H1 (cell line): ENCODE data around the gene FAM149A. TPM values are rescaled to one million over a fixed set of nuclear protein-coding genes. Genes with fewer than 3 reads are reported as not detected.

Experiments used
- CTCF ChIA-PET: fragments of 300-600 bp; sonication (Branson Sonifier 250); formaldehyde crosslinking; loops from one replicate; lab custom pipeline; 2021; ENCODE audit not compliant: partially characterized antibody; lab: Charles Lee
- POLR2A ChIA-PET: fragments of 300-600 bp; sonication (Branson Sonifier 250); formaldehyde crosslinking; loops from one replicate; lab custom pipeline; 2021; ENCODE audit warnings: inconsistent platforms; ENCODE audit not compliant: partially characterized antibody; lab: Charles Lee
- DNase-seq, 2 experiments: peaks; one replicate each; pipeline versions ENCODE4 v3.0.0 to v3.0.0-alpha.2; 2010 to 2022; ENCODE audit warnings: low spot score in 2 of 2, low read depth in 1 of 2, mixed read lengths in 1 of 2
- FAIRE-seq: peaks from 2 replicates; lab custom pipeline; 2011; peaks lifted over from hg19 to GRCh38; lab: Jason Lieb, UNC
- H2AFZ ChIP-seq: 2 replicates; pipeline ENCODE4 v1.8.1; 2012; ENCODE audit warnings: low read length, inconsistent platforms
- H2AK5ac ChIP-seq: 2 replicates; pipeline ENCODE4 v1.6.1; 2013; ENCODE audit warnings: low read depth, low read length
- H2BK120ac ChIP-seq: replicated peaks from 2 replicates; pipeline ENCODE3; 2013; ENCODE audit warnings: low read depth, low read length, inconsistent platforms
- H2BK12ac ChIP-seq: 2 replicates; pipeline ENCODE4 v1.6.1; 2013; ENCODE audit warnings: low read depth, low read length
- H2BK15ac ChIP-seq: 2 replicates; pipeline ENCODE4 v1.6.1; 2013; ENCODE audit warnings: low read length
- H2BK20ac ChIP-seq: 2 replicates; pipeline ENCODE4 v1.6.1; 2013; ENCODE audit warnings: low read length
- H2BK5ac ChIP-seq: 2 replicates; pipeline ENCODE4 v1.6.1; 2013; ENCODE audit warnings: low read depth, low read length
- H3K14ac ChIP-seq: 2 replicates; pipeline ENCODE4 v1.6.1; 2013; ENCODE audit warnings: inconsistent platforms; ENCODE audit not compliant: insufficient read length
- H3K18ac ChIP-seq: 2 replicates; pipeline ENCODE4 v1.6.1; 2013; ENCODE audit warnings: low read length; ENCODE audit errors: extremely low read depth
- H3K23ac ChIP-seq: 2 replicates; pipeline ENCODE4 v1.6.1; 2013; ENCODE audit warnings: inconsistent platforms; ENCODE audit not compliant: insufficient read length
- H3K23me2 ChIP-seq: 2 replicates; pipeline ENCODE4 v1.6.1; 2013; ENCODE audit warnings: low read depth, low read length
- H3K27ac ChIP-seq: 2 replicates; pipeline ENCODE4 v1.6.1; 2011; ENCODE audit warnings: low read depth, low read length, inconsistent platforms
- H3K27me3 ChIP-seq, 4 experiments: replicated peaks in 1 of 4; 1 replicate in 1 of 4; 2 replicates in 3 of 4; pipeline versions ENCODE4 v1.6.1 to v1.8.1; 2011 to 2013; ENCODE audit warnings: low read length in 3 of 4, mild to moderate bottlenecking in 3 of 4, inconsistent platforms in 2 of 4, mixed read lengths in 2 of 4, moderate library complexity in 1 of 4; ENCODE audit not compliant: control insufficient read depth in 3 of 4, insufficient read depth in 3 of 4; ENCODE audit errors: extremely low read depth in 1 of 4
- H3K36me3 ChIP-seq, 4 experiments: 2 replicates each; pipeline versions ENCODE4 v1.6.1 to v1.8.1; 2011 to 2013; ENCODE audit warnings: mild to moderate bottlenecking in 4 of 4, low read length in 3 of 4, moderate library complexity in 2 of 4, control low read depth in 1 of 4, inconsistent platforms in 1 of 4; ENCODE audit not compliant: insufficient read depth in 4 of 4, control insufficient read depth in 2 of 4
- H3K4ac ChIP-seq: replicated peaks from 2 replicates; pipeline ENCODE3; 2013; ENCODE audit warnings: low read length, low read depth, mixed read lengths, inconsistent platforms; ENCODE audit not compliant: insufficient read length
- H3K4me1 ChIP-seq, 4 experiments: replicated peaks in 1 of 4; 1 replicate in 1 of 4; 2 replicates in 3 of 4; pipeline versions ENCODE4 v1.6.1 to v1.8.1; 2011 to 2013; ENCODE audit warnings: low read length in 3 of 4, inconsistent platforms in 2 of 4, mixed read lengths in 1 of 4; ENCODE audit not compliant: insufficient read depth in 4 of 4, control insufficient read depth in 3 of 4
- H3K4me2 ChIP-seq, 2 experiments: 2 replicates each; pipeline versions ENCODE4 v1.6.1 to v1.8.1; 2011 to 2013; ENCODE audit warnings: low read depth in 2 of 2, low read length in 2 of 2, control low read depth in 1 of 2, inconsistent platforms in 1 of 2, mild to moderate bottlenecking in 1 of 2; ENCODE audit not compliant: insufficient read depth in 1 of 2
- H3K4me3 ChIP-seq, 4 experiments: fragments of 200-600, 300-600 bp in 1 of 4; sonication (generic), shearing (Covaris generic), sonication (Bioruptor Twin) in 1 of 4; 2 replicates each; pipeline versions ENCODE4 v1.5.1 to v1.8.1; 2011 to 2016; ENCODE audit warnings: low read length in 4 of 4, low read depth in 3 of 4, control low read depth in 2 of 4, inconsistent platforms in 2 of 4, mild to moderate bottlenecking in 2 of 4, mixed read lengths in 1 of 4, moderate library complexity in 1 of 4; ENCODE audit not compliant: insufficient read depth in 2 of 4; ENCODE audit errors: extremely low read depth in 1 of 4
- H3K56ac ChIP-seq: replicated peaks from 2 replicates; pipeline ENCODE3; 2013; ENCODE audit warnings: low read depth, mild to moderate bottlenecking, mixed read lengths, low read length, inconsistent platforms; ENCODE audit not compliant: insufficient read length
- H3K79me1 ChIP-seq: 2 replicates; pipeline ENCODE4 v1.6.1; 2013; ENCODE audit warnings: low read depth, low read length, control low read depth
- H3K79me2 ChIP-seq, 2 experiments: 2 replicates each; pipeline versions ENCODE4 v1.6.1 to v1.8.1; 2012 to 2013; ENCODE audit warnings: low read length in 2 of 2, mild to moderate bottlenecking in 2 of 2, inconsistent platforms in 1 of 2; ENCODE audit not compliant: insufficient read depth in 2 of 2, control insufficient read depth in 1 of 2
- H3K9ac ChIP-seq, 4 experiments: replicated peaks in 1 of 4; 1 replicate in 1 of 4; 2 replicates in 3 of 4; pipeline versions ENCODE4 v1.6.1 to v1.8.1; 2011 to 2013; ENCODE audit warnings: low read depth in 3 of 4, low read length in 3 of 4, control low read depth in 2 of 4, mild to moderate bottlenecking in 2 of 4, moderate library complexity in 2 of 4, inconsistent platforms in 1 of 4; ENCODE audit errors: extremely low read depth in 1 of 4
- H3K9me3 ChIP-seq, 2 experiments: 2 replicates each; pipeline versions ENCODE4 v1.6.1 to v1.8.1; 2012 to 2013; ENCODE audit warnings: mild to moderate bottlenecking in 2 of 2, moderate library complexity in 2 of 2, control low read depth in 1 of 2, inconsistent platforms in 1 of 2, low read depth in 1 of 2, low read length in 1 of 2, mixed read lengths in 1 of 2; ENCODE audit not compliant: insufficient read depth in 2 of 2
- H4K20me1 ChIP-seq, 2 experiments: replicated peaks in 1 of 2; 2 replicates each; pipeline versions ENCODE3 to v1.8.1; 2011 to 2013; ENCODE audit warnings: inconsistent platforms in 2 of 2, low read length in 2 of 2, mild to moderate bottlenecking in 1 of 2; ENCODE audit not compliant: insufficient read depth in 2 of 2, control insufficient read depth in 1 of 2
- H4K5ac ChIP-seq: 2 replicates; pipeline ENCODE4 v1.6.1; 2013; ENCODE audit warnings: low read length, low read depth, mixed read lengths, inconsistent platforms; ENCODE audit not compliant: insufficient read length
- H4K8ac ChIP-seq: 2 replicates; pipeline ENCODE4 v1.8.0; 2013; ENCODE audit warnings: mild to moderate bottlenecking, moderate library complexity, low read length, inconsistent platforms; ENCODE audit not compliant: insufficient read depth; ENCODE audit errors: extremely low read depth
- H4K91ac ChIP-seq: replicated peaks from 2 replicates; pipeline ENCODE3; 2013; ENCODE audit warnings: low read length, mixed read lengths, inconsistent platforms; ENCODE audit not compliant: insufficient read length
- CBX5 ChIP-seq: fragments of 300-800, 300-1000 bp; sonication (generic); IDR thresholded peaks from 2 replicates; pipeline ENCODE4 v1.7.1; 2016; ENCODE audit warnings: antibody characterized with exemption, low read length, low read depth
- PHF8 ChIP-seq: fragments of 200-600 bp; sonication (generic); conservative IDR thresholded peaks from 2 replicates; pipeline ENCODE4 v1.7.1; 2012; ENCODE audit warnings: low read depth, mild to moderate bottlenecking, inconsistent platforms, low read length, moderate library complexity
- RNF2 ChIP-seq: fragments of 200-900, 300-1000 bp; sonication (generic); IDR thresholded peaks from 2 replicates; pipeline ENCODE4 v1.7.1; 2016; ENCODE audit warnings: borderline replicate concordance, low read depth, mild to moderate bottlenecking, antibody characterized with exemption, low read length; ENCODE audit not compliant: poor library complexity, severe bottlenecking; ENCODE audit errors: missing control alignments
- RXRA ChIP-seq: IDR thresholded peaks from 2 replicates; pipeline ENCODE4 v1.6.1; 2011; ENCODE audit warnings: low read depth, mild to moderate bottlenecking, low read length, moderate library complexity; ENCODE audit not compliant: insufficient read depth
- SP2 ChIP-seq: IDR thresholded peaks from 2 replicates; pipeline ENCODE4 v1.6.1; 2012; ENCODE audit warnings: mild to moderate bottlenecking, low read length, inconsistent platforms
- YY1 ChIP-seq: IDR thresholded peaks from 2 replicates; pipeline ENCODE4 v1.6.1; 2011; ENCODE audit warnings: low read depth, mild to moderate bottlenecking, low read length
- WGBS, 2 experiments: shearing (Covaris generic) in 1 of 2; methylation state at CpG; one replicate each; pipeline versions ENCODE4 v1.1.6 to v1.1.7; 2013 to 2015; ENCODE audit warnings: low lambda C conversion rate in 2 of 2, mixed read lengths in 2 of 2, inconsistent platforms in 1 of 2, low coverage in 1 of 2, missing lambda C conversion rate in 1 of 2; ENCODE audit not compliant: insufficient replicate concordance in 2 of 2, insufficient coverage in 1 of 2, insufficient read length in 1 of 2; ENCODE audit errors: extremely low coverage in 1 of 2, missing lambda C conversion rate in 1 of 2; 5-methylcytosine and 5-hydroxymethylcytosine counted together
- polyA plus RNA-seq, 7 experiments: library from polyadenylated mRNA; depleted of rRNA in 3 of 7; stranded (reverse) in 5 of 7; unstranded in 2 of 7; fragments of >200 nt in 5 of 7; fragments of 200-250 nt in 2 of 7; gene quantifications; 1 replicate in 5 of 7; 2 replicates in 1 of 7; 4 replicates in 1 of 7; pipeline versions ENCODE4 v1.2.1 to v1.2.3, GENCODE V29; 2011 to 2013; ENCODE audit warnings: missing spikeins in 2 of 7, mixed read lengths in 2 of 7
- total RNA-seq: library from RNA; stranded (reverse); fragmentation: NEBNext Ultra II Directional; extraction: Animal tissue kit (Norgen Biotek cat#: 25700); gene quantifications from 2 replicates; pipeline ENCODE4 v1.2.1, GENCODE V29; 2021

FAM149A gene
- total and polyA plus RNA-seq, 2 of the 8 experiments (the other 6 are each of a cell fraction or from before 2014, with no cell fraction given): 6.1 to 8.5 TPM

- H2BK15ac ChIP-seq: no peak overlapping the region
- H3K23me2 ChIP-seq: peaks cover 7% of the 10 kb centered on the region; the same call in 1 of the 2 replicates
- DNase-seq (no peak), FAIRE-seq (no peak)
- H2BK120ac ChIP-seq: no peak overlapping the region
- WGBS, 2 experiments: 80% methylated on average over 3 of the region's 3 CpGs; no CpG with 5 or more reads in 1 of the 2 experiments
- no peak overlapping the region for H3K56ac ChIP-seq
- no peaks in the 10 kb centered on the region for H3K9me3 ChIP-seq
- no peaks in the 10 kb centered on the region for H3K79me2 ChIP-seq
- H3K9ac ChIP-seq: no peak overlapping the region
- ChIA-PET CTCF (interaction anchor here (0.7 to 5.5 kb wide), 3 partner anchors 9 to 25 kb away, joined by 4 to 16 read pairs (median 5); no protein-coding TSS in a partner anchor), POLR2A (interaction anchor here (0.9 to 1.7 kb wide), 2 partner anchors 10 to 26 kb away, joined by 3 read pairs; no protein-coding TSS in a partner anchor)
- H2BK12ac ChIP-seq: no peak overlapping the region
- no peak overlapping the region for H3K4me3 ChIP-seq
- H3K18ac ChIP-seq: no peak overlapping the region
- no peaks in the 10 kb centered on the region for H3K36me3 ChIP-seq
- H3K23ac ChIP-seq: no peak overlapping the region
- no peak overlapping the region for H4K5ac ChIP-seq
- no peak overlapping the region for H2AFZ ChIP-seq
- peaks cover 0 to 10% (median 4%) of the 10 kb centered on the region in 4 experiments; a peak in 4 of 7 replicates for H3K4me1 ChIP-seq
- H3K4me2 ChIP-seq: no peak overlapping the region
- peak overlapping the region; percentile 72; the same call in 1 of the 2 replicates for H2BK20ac ChIP-seq
- no peak overlapping the region for H4K8ac ChIP-seq
- H3K27ac ChIP-seq: no peak overlapping the region
- H4K91ac ChIP-seq: no peak overlapping the region
- H3K14ac ChIP-seq: no peak overlapping the region
- peaks cover 0 to 2% of the 10 kb centered on the region in 2 experiments for H4K20me1 ChIP-seq
- no peak overlapping the region for H3K4ac ChIP-seq
- no peak overlapping the region for H2AK5ac ChIP-seq
- no peak overlapping the region for H2BK5ac ChIP-seq
- TF ChIP-seq PHF8 (no peak), CBX5 (no peak), RXRA (no peak), RNF2 (no peak), SP2 (no peak), YY1 (no peak)
- no peaks in the 10 kb centered on the region for H3K79me1 ChIP-seq
- peaks cover 5 to 27% (median 22%) of the 10 kb centered on the region in 4 experiments; a peak in 6 of 7 replicates for H3K27me3 ChIP-seq
These were observed 3.9 kb downstream of the FAM149A start for GRCh38 chr4:186108391-186108790.
